Rectal smooth muscle tissue (tissue), 1 donor: ENCODE data around the gene ACACB.

ENCODE experiments used
- H3K27ac ChIP-seq: one replicate; pipeline ENCODE4 v1.7.0; 2013; ENCODE audit warnings: low read depth, low read length, inconsistent platforms
- H3K27me3 ChIP-seq: one replicate; pipeline ENCODE4 v1.7.0; 2013; ENCODE audit warnings: low read length; ENCODE audit not compliant: control insufficient read depth, insufficient read depth
- H3K36me3 ChIP-seq: one replicate; pipeline ENCODE4 v1.7.0; 2013; ENCODE audit warnings: low read length; ENCODE audit not compliant: control insufficient read depth, insufficient read depth
- H3K4me1 ChIP-seq: one replicate; pipeline ENCODE4 v1.7.0; 2013; ENCODE audit warnings: low read length; ENCODE audit not compliant: control insufficient read depth, insufficient read depth
- H3K4me3 ChIP-seq: one replicate; pipeline ENCODE4 v1.7.0; 2013; ENCODE audit warnings: low read length
- H3K9ac ChIP-seq: one replicate; pipeline ENCODE4 v1.7.0; 2013; ENCODE audit warnings: low read length

Gene ACACB

GRCh38 chr12:109115758-109116610 lies at the start of gene ACACB:
ACACB (plus strand) TSS chr12:109116587; CDS start chr12:109139406, 22,819 bp downstream.
- peak within 1 kb of the TSS; percentile 22 for H3K4me3 ChIP-seq
- H3K36me3 ChIP-seq, result no peaks in the 10 kb centered on the region
- peaks cover 38% of the 10 kb centered on the region for H3K4me1 ChIP-seq
- H3K27me3 ChIP-seq, result no peaks in the 10 kb centered on the region
- no peak within 1 kb of the TSS for H3K9ac ChIP-seq
- peak within 1 kb of the TSS; percentile 81 for H3K27ac ChIP-seq

- H3K9ac ChIP-seq, result no peak overlapping the region
- H3K27me3 ChIP-seq, result no peaks in the 10 kb centered on the region
- H3K27ac ChIP-seq, result no peak overlapping the region
- peak overlapping the region; percentile 22 for H3K4me3 ChIP-seq
- H3K4me1 ChIP-seq, result no peaks in the 10 kb centered on the region
- H3K36me3 ChIP-seq, result peaks cover 30% of the 10 kb centered on the region
These were observed 46.8 kb upstream of the ACACB start for GRCh38 chr12:109069307-109070271.

- no peaks in the 10 kb centered on the region for H3K27me3 ChIP-seq
- no peak overlapping the region for H3K4me3 ChIP-seq
- H3K4me1 ChIP-seq, result no peaks in the 10 kb centered on the region
- H3K9ac ChIP-seq, result no peak overlapping the region
- peaks cover 20% of the 10 kb centered on the region for H3K36me3 ChIP-seq
- H3K27ac ChIP-seq, result no peak overlapping the region
These were observed 41.5 kb upstream of the ACACB start for GRCh38 chr12:109074866-109075265.

GRCh38 chr12:109082751-109083150 lies 33.6 kb upstream of the ACACB start:
- Histone ChIP-seq H3K27me3 (no peaks in the 10 kb centered on the region), H3K4me3 (no peak overlapping the region), H3K27ac (no peak overlapping the region), H3K36me3 (peaks cover 39% of the 10 kb centered on the region), H3K9ac (no peak overlapping the region), H3K4me1 (no peaks in the 10 kb centered on the region)

- H3K27ac ChIP-seq, result no peak overlapping the region
- peaks cover 51% of the 10 kb centered on the region for H3K36me3 ChIP-seq
- H3K4me3 ChIP-seq, result no peak overlapping the region
- H3K4me1 ChIP-seq, result no peaks in the 10 kb centered on the region
- H3K27me3 ChIP-seq, result no peaks in the 10 kb centered on the region
- no peak overlapping the region for H3K9ac ChIP-seq
These were observed 32.0 kb upstream of the ACACB start for GRCh38 chr12:109084425-109084824.

GRCh38 chr12:109085590-109085989 lies 30.8 kb upstream of the ACACB start:
- no peak overlapping the region for H3K9ac ChIP-seq
- no peaks in the 10 kb centered on the region for H3K27me3 ChIP-seq
- no peak overlapping the region for H3K27ac ChIP-seq
- peaks cover 50% of the 10 kb centered on the region for H3K36me3 ChIP-seq
- no peak overlapping the region for H3K4me3 ChIP-seq
- H3K4me1 ChIP-seq, result no peaks in the 10 kb centered on the region

GRCh38 chr12:109087250-109087649 lies 29.1 kb upstream of the ACACB start:
- H3K4me1 ChIP-seq, result peaks cover 4% of the 10 kb centered on the region
- H3K27ac ChIP-seq, result no peak overlapping the region
- H3K27me3 ChIP-seq, result no peaks in the 10 kb centered on the region
- no peak overlapping the region for H3K4me3 ChIP-seq
- peaks cover 43% of the 10 kb centered on the region for H3K36me3 ChIP-seq
- H3K9ac ChIP-seq, result no peak overlapping the region

GRCh38 chr12:109088818-109089217 lies 27.6 kb upstream of the ACACB start:
- Histone ChIP-seq H3K9ac (no peak overlapping the region), H3K27ac (no peak overlapping the region), H3K4me3 (no peak overlapping the region), H3K27me3 (no peaks in the 10 kb centered on the region), H3K36me3 (peaks cover 27% of the 10 kb centered on the region), H3K4me1 (peaks cover 13% of the 10 kb centered on the region)

- peaks cover 27% of the 10 kb centered on the region for H3K36me3 ChIP-seq
- H3K27ac ChIP-seq, result no peak overlapping the region
- no peak overlapping the region for H3K4me3 ChIP-seq
- no peak overlapping the region for H3K9ac ChIP-seq
- H3K4me1 ChIP-seq, result peaks cover 13% of the 10 kb centered on the region
- H3K27me3 ChIP-seq, result no peaks in the 10 kb centered on the region
These were observed 26.7 kb upstream of the ACACB start for GRCh38 chr12:109089683-109090082.

GRCh38 chr12:109092497-109093021 lies 23.8 kb upstream of the ACACB start:
- Histone ChIP-seq H3K4me3 (peak overlapping the region; percentile 85), H3K4me1 (peaks cover 13% of the 10 kb centered on the region)

GRCh38 chr12:109093022-109093918 lies 23.1 kb upstream of the ACACB start, which contains the start of gene ALKBH2:
ALKBH2 (minus strand) TSS chr12:109093472; CDS start chr12:109092786, 686 bp downstream.
- Histone ChIP-seq H3K27ac (peak within 1 kb of the TSS; percentile 62), H3K27me3 (no peaks in the 10 kb centered on the region), H3K36me3 (peaks cover 14% of the 10 kb centered on the region), H3K9ac (peak within 1 kb of the TSS; percentile 81), H3K4me1 (peaks cover 13% of the 10 kb centered on the region), H3K4me3 (peak within 1 kb of the TSS; percentile 85)

More at GRCh38 chr12:109092497-109093021, 23.8 kb upstream of the ACACB start:
- peak overlapping the region; percentile 81 for H3K9ac ChIP-seq
- no peaks in the 10 kb centered on the region for H3K27me3 ChIP-seq
- H3K36me3 ChIP-seq, result peaks cover 17% of the 10 kb centered on the region
- H3K27ac ChIP-seq, result peak overlapping the region; percentile 62
